B cell (primary cell): ENCODE measurements around the gene ATRIP. TPM values are rescaled to one million over a fixed set of nuclear protein-coding genes. Genes with fewer than 3 reads are reported as not detected.

Experiments
- ATAC-seq: fragments of 200-7000 bp; cut with Tn5 transposase; one replicate; pipeline ENCODE4 v1.10.0; 2021; ENCODE audit warnings: low read depth, mild to moderate bottlenecking, moderate number of reproducible peaks, moderate library complexity
- CTCF ChIA-PET: fragments of 350-600 bp; sonication (Branson Sonifier 250); formaldehyde crosslinking; loops from one replicate; lab custom pipeline; 2021; ENCODE audit warnings: antibody characterized with exemption, inconsistent platforms; lab: Charles Lee
- POLR2A ChIA-PET: fragments of 350-600 bp; sonication (Branson Sonifier 250); formaldehyde crosslinking; loops from one replicate; lab custom pipeline; 2021; ENCODE audit warnings: antibody characterized with exemption; lab: Charles Lee
- DNase-seq: peaks from one replicate; pipeline ENCODE4 v3.0.0; 2013
- H2AFZ ChIP-seq: 2 replicates; pipeline ENCODE4 v1.6.1; 2012; ENCODE audit warnings: mild to moderate bottlenecking, low read depth, low read length; ENCODE audit not compliant: insufficient read depth, poor library complexity, severe bottlenecking
- H3K27ac ChIP-seq, 2 donors: 1 replicate in 1 of 2; 2 replicates in 1 of 2; pipeline ENCODE4 v1.5.1; 2012 to 2013; ENCODE audit warnings: low read length in 2 of 2, mild to moderate bottlenecking in 2 of 2, moderate library complexity in 1 of 2
- H3K27me3 ChIP-seq, 4 experiments: fragments of 200-600 bp in 1 of 4; sonication (generic) in 1 of 4; replicated peaks in 1 of 4; 1 replicate in 2 of 4; 2 replicates in 2 of 4; pipeline versions ENCODE4 v1.6.1 to v1.7.0; 2013 to 2016; ENCODE audit warnings: low read length in 3 of 4, mild to moderate bottlenecking in 2 of 4, mixed read lengths in 1 of 4, moderate library complexity in 1 of 4; ENCODE audit not compliant: insufficient read depth in 4 of 4, control insufficient read depth in 3 of 4; ENCODE audit errors: control extremely low read depth in 1 of 4
- H3K36me3 ChIP-seq, 2 experiments: replicated peaks in 1 of 2; 1 replicate in 1 of 2; 2 replicates in 1 of 2; pipeline versions ENCODE4 v1.6.1 to v1.7.1; 2013; ENCODE audit warnings: low read length in 1 of 2; ENCODE audit not compliant: insufficient read depth in 2 of 2, control insufficient read depth in 1 of 2; ENCODE audit errors: control extremely low read depth in 1 of 2, extremely low read depth in 1 of 2
- H3K4me1 ChIP-seq, 2 donors: fragments of 200-600 bp in 1 of 2; sonication (generic) in 1 of 2; 1 replicate in 1 of 2; 2 replicates in 1 of 2; pipeline versions ENCODE4 v1.5.1 to v1.6.1; 2013 to 2017; ENCODE audit warnings: low read length in 2 of 2; ENCODE audit not compliant: control insufficient read depth in 2 of 2, insufficient read depth in 2 of 2
- H3K4me2 ChIP-seq: replicated peaks from 2 replicates; pipeline ENCODE3; 2012; ENCODE audit warnings: mild to moderate bottlenecking, low read depth, low read length; ENCODE audit not compliant: poor library complexity, severe bottlenecking
- H3K4me3 ChIP-seq, 5 experiments: fragments of 200-600 bp in 1 of 5; sonication (generic) in 1 of 5; 1 replicate in 3 of 5; 2 replicates in 2 of 5; pipeline versions ENCODE4 v1.5.1 to v1.7.0; 2011 to 2016; ENCODE audit warnings: low read length in 4 of 5, mild to moderate bottlenecking in 4 of 5, low read depth in 2 of 5, control low read depth in 1 of 5, moderate library complexity in 1 of 5; ENCODE audit not compliant: insufficient read depth in 1 of 5; ENCODE audit errors: control extremely low read depth in 1 of 5, extremely low read depth in 1 of 5
- H3K79me2 ChIP-seq: fragments of 200-600 bp; sonication (generic); one replicate; pipeline ENCODE4 v1.6.0; 2016; ENCODE audit warnings: low read length; ENCODE audit not compliant: control insufficient read depth, insufficient read depth
- H3K9ac ChIP-seq: fragments of 200-600 bp; sonication (generic); 2 replicates; pipeline ENCODE4 v1.6.1; 2017; ENCODE audit warnings: mild to moderate bottlenecking, low read length, moderate library complexity
- H3K9me3 ChIP-seq, 3 donors: one replicate each; pipeline versions ENCODE4 v1.6.1 to v1.7.1; 2013; ENCODE audit warnings: low read length in 2 of 3; ENCODE audit not compliant: control insufficient read depth in 2 of 3, insufficient read depth in 1 of 3; ENCODE audit errors: control extremely low read depth in 1 of 3
- H4K20me1 ChIP-seq: 2 replicates; pipeline ENCODE4 v1.6.0; 2012; ENCODE audit warnings: mild to moderate bottlenecking, low read length; ENCODE audit not compliant: insufficient read depth, control insufficient read depth, poor library complexity, severe bottlenecking
- H3K27ac Mint-ChIP-seq: one replicate; pipeline ENCODE4 v1.8.0; 2021; ENCODE audit warnings: mixed read lengths
- H3K27me3 Mint-ChIP-seq: one replicate; pipeline ENCODE4 v1.8.0; 2021; ENCODE audit warnings: mixed read lengths
- H3K4me1 Mint-ChIP-seq: one replicate; pipeline ENCODE4 v1.8.0; 2021; ENCODE audit warnings: mixed read lengths
- H3K4me3 Mint-ChIP-seq: one replicate; pipeline ENCODE4 v1.8.0; 2021; ENCODE audit warnings: mixed read lengths
- H3K9me3 Mint-ChIP-seq: one replicate; pipeline ENCODE4 v1.8.0; 2022; ENCODE audit warnings: mixed read lengths; ENCODE audit not compliant: insufficient read depth
- CTCF ChIP-seq: fragments of 200-600 bp; IDR thresholded peaks from one replicate; pipeline ENCODE4 v1.8.0; 2022; ENCODE audit warnings: antibody characterized with exemption, mild to moderate bottlenecking
- EZH2 ChIP-seq: IDR thresholded peaks from 2 replicates; pipeline ENCODE4 v1.6.1; 2012; ENCODE audit warnings: borderline replicate concordance, low read depth, mild to moderate bottlenecking, moderate library complexity, low read length; ENCODE audit not compliant: insufficient read depth, poor library complexity, severe bottlenecking
- WGBS: methylation state at CpG from one replicate; pipeline ENCODE4 v1.1.5; 2013; ENCODE audit warnings: missing lambda C conversion rate; ENCODE audit not compliant: insufficient coverage; 5-methylcytosine and 5-hydroxymethylcytosine counted together
- intact Hi-C: fragments of 100-400 bp; cut with micrococcal nuclease; formaldehyde crosslinking; loops from one replicate; pipeline ENCODE4 v1.10.0; 2022
- polyA plus RNA-seq: library from polyadenylated mRNA; depleted of rRNA; stranded (reverse); fragments of >200 nt; gene quantifications from 2 replicates; pipeline ENCODE4 v1.2.3, GENCODE V29; 2012
- total RNA-seq, 2 donors: library from RNA; stranded (reverse); fragments of 120-200 nt in 1 of 2; gene quantifications; 1 replicate in 1 of 2; 2 replicates in 1 of 2; pipeline versions ENCODE4 v1.2.3 to v1.2.4, GENCODE V29; 2013 to 2022

Gene ATRIP
- total and polyA plus RNA-seq, 2 donors (not counting 1 experiment from before 2014, with no cell fraction given) = 10.5 to 11.6 TPM

DNA sequence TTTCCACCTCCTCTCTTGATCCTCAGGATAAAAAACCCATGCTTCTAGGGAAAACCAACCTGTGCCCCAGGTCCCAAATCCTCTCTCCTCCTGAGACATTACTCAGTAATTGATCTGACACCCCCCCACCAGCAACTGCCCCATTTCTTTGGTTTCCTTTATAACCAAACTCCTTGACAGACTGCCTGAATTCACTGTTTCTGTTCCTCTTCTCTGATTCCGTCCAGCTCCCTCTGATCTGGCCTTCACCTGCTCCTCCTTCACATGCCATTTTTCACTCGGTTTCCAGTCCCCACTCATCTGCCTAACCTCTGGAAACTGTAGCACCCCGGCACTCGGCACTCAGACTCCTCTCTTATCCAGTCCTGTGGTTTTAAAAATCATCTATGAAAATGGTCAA, 8.7 kb upstream of the ATRIP start:
- no peak for ATAC-seq
- intact Hi-C loops = no loop called here

More for the DNA sequence above, 8.7 kb upstream of the ATRIP start:
- Histone ChIP-seq H3K9me3 (no peaks in the 10 kb centered on the region), H3K27ac (peak overlapping the region in 1 of 2 donors; percentile 9), H3K4me1 (peaks cover 19 to 27% of the 10 kb centered on the region in 2 donors), H4K20me1 (peaks cover 4% of the 10 kb centered on the region), H3K4me3 (no peak overlapping the region), H3K4me2 (no peak overlapping the region), H3K36me3 (peaks cover 0 to 25% of the 10 kb centered on the region in 2 experiments), H3K79me2 (peaks cover 51% of the 10 kb centered on the region), H3K9ac (no peak overlapping the region), H3K27me3 (no peaks in the 10 kb centered on the region), H2AFZ (no peak overlapping the region)
- Mint-ChIP-seq H3K4me1 (peaks cover 35% of the 10 kb centered on the region), H3K4me3 (no peak overlapping the region), H3K27ac (no peak overlapping the region), H3K27me3 (no peaks in the 10 kb centered on the region), H3K9me3 (no peaks in the 10 kb centered on the region)
- ChIA-PET POLR2A (no interaction called here), CTCF (interaction anchor here (2.4 to 13.4 kb wide), 5 partner anchors 36 to 244 kb away, joined by 14 to 330 read pairs (median 51); no protein-coding TSS in a partner anchor)
- WGBS = 0% methylated on average over 1 of the region's 4 CpGs
- DNase-seq = no peak
- TF ChIP-seq CTCF = no peak
- no peak for TF ChIP-seq EZH2
